Pancreas (tissue), 10 donors: ENCODE data around the gene TUBB3. TPM values are rescaled to one million over a fixed set of nuclear protein-coding genes. Genes with fewer than 3 reads are reported as not detected.

ENCODE experiments used
- ATAC-seq, 4 donors: fragments of 200-7000 bp; cut with Tn5 transposase; one replicate each; pipeline versions ENCODE4 v1.8.0 to v1.9.1; 2020; ENCODE audit warnings: mild to moderate bottlenecking in 4 of 4, moderate library complexity in 4 of 4
- DNase-seq, 6 donors: peaks; one replicate each; pipeline ENCODE4 v3.0.0-alpha.2; 2020
- FAIRE-seq: peaks from 2 replicates; lab custom pipeline; 2012; peaks lifted over from hg19 to GRCh38; lab: Jason Lieb, UNC
- H3K27ac ChIP-seq, 4 donors: fragments of 200-600 bp; sonication (generic); 1 replicate in 3 of 4; 2 replicates in 1 of 4; pipeline versions ENCODE4 v1.5.0 to v1.8.0; 2020
- H3K27me3 ChIP-seq, 4 donors: fragments of 200-600 bp; one replicate each; pipeline ENCODE4 v1.8.0; 2021
- H3K36me3 ChIP-seq, 3 donors: fragments of 200-600 bp; sonication (generic) in 1 of 3; one replicate each; pipeline versions ENCODE4 v1.5.0 to v1.8.0; 2020 to 2021
- H3K4me1 ChIP-seq, 3 donors: fragments of 200-600 bp; one replicate each; pipeline ENCODE4 v1.8.0; 2021
- H3K4me3 ChIP-seq, 4 donors: fragments of 200-600 bp; sonication (generic) in 2 of 4; one replicate each; pipeline versions ENCODE4 v1.5.0 to v1.8.0; 2020 to 2021
- H3K9me3 ChIP-seq, 4 donors: fragments of 200-600 bp; one replicate each; pipeline ENCODE4 v1.8.0; 2021
- WGBS, 2 donors: extraction: QIAGEN DNeasy Blood & Tissue Kit; methylation state at CpG; one replicate each; pipeline ENCODE4 v1.1.7; 2013; 5-methylcytosine and 5-hydroxymethylcytosine counted together
- intact Hi-C, 3 donors: fragments of 100-400 bp; cut with DNase I; formaldehyde crosslinking; loops; one replicate each; pipeline versions ENCODE4 v1.11.1 to v1.14.2; 2022
- polyA plus RNA-seq, 2 donors: library from polyadenylated mRNA; stranded (reverse); fragments of 200-250 nt; gene quantifications; one replicate each; pipeline ENCODE4 v1.2.3, GENCODE V29; 2013
- total RNA-seq, 6 donors: library from RNA; stranded (reverse); fragmentation: NEBNext Ultra II Directional in 4 of 6; extraction: Animal tissue kit (Norgen Biotek cat#: 25700) in 4 of 6; gene quantifications; one replicate each; pipeline versions ENCODE4 v1.2.1 to v1.2.4, GENCODE V29; 2021 to 2023
- TF ChIP-seq, protein P1 (sequence below), 4 donors: fragments of 200-600 bp; sonication (generic) in 3 of 4; IDR thresholded peaks; one replicate each; pipeline versions ENCODE4 v1.5.0 to v1.8.0; 2021; ENCODE audit warnings: antibody characterized with exemption in 4 of 4
- donor health status: healthy with polysubstance abuse.
- donor health status: DM: no; HTN: no; CAD: no; lungs with moderate emphysema.
- donor health status: DM: no; HTN: no; CAD: no.
- donor health status: control.
- donor health status: control.
- donor health status: Bipolar disorder and iron deficiency.
- donor health status: DM: yes; HTN: yes; CAD: no.
- donor health status: DM: no; HTN: no; CAD: no.
- donor health status: DM: no; HTN: no; CAD: no.
- donor health status: DM: yes; HTN: yes; CAD: no.

The TUBB3 gene
- total and polyA plus RNA-seq, 8 donors: 0.37 to 25.4 (median 1.8) TPM

DNA sequence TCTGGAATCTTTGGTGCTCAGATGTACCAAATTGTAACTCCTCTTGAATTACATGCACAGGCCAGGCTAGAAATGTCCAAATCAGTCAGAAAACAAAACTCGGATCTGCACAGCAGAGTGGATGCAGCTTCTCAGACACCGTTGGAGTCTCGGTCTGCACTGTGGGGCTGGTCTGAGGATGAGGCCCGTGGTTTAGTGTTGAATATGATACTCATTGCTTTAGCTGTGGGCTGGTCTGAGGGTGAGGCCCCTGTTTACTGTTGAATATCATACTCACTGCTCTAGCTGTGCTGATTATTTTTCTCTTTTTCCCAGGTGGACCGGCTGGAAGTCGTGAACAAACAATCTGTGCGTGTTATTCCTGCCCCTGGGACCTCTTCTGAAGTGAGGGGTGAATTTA is 61.1 kb downstream of the TUBB3 start:
- intact Hi-C loops: no loop called here
- no peak for FAIRE-seq
- TF ChIP-seq, protein P1, sequence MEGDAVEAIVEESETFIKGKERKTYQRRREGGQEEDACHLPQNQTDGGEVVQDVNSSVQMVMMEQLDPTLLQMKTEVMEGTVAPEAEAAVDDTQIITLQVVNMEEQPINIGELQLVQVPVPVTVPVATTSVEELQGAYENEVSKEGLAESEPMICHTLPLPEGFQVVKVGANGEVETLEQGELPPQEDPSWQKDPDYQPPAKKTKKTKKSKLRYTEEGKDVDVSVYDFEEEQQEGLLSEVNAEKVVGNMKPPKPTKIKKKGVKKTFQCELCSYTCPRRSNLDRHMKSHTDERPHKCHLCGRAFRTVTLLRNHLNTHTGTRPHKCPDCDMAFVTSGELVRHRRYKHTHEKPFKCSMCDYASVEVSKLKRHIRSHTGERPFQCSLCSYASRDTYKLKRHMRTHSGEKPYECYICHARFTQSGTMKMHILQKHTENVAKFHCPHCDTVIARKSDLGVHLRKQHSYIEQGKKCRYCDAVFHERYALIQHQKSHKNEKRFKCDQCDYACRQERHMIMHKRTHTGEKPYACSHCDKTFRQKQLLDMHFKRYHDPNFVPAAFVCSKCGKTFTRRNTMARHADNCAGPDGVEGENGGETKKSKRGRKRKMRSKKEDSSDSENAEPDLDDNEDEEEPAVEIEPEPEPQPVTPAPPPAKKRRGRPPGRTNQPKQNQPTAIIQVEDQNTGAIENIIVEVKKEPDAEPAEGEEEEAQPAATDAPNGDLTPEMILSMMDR (IDR thresholded peaks at IDR 0.05): no peak
- H3K4me1 ChIP-seq: no peaks in the 10 kb centered on the region
- H3K27me3 ChIP-seq: no peaks in the 10 kb centered on the region
- no peak for ATAC-seq
- 94 to 97% methylated on average over 7 of the region's 7 CpGs for WGBS, 2 donors
- no peak overlapping the region for H3K27ac ChIP-seq
- no peak for DNase-seq
- no peaks in the 10 kb centered on the region for H3K9me3 ChIP-seq
- no peak overlapping the region for H3K4me3 ChIP-seq
- H3K36me3 ChIP-seq: peaks cover 3 to 26% (median 12%) of the 10 kb centered on the region in 3 donors

DNA sequence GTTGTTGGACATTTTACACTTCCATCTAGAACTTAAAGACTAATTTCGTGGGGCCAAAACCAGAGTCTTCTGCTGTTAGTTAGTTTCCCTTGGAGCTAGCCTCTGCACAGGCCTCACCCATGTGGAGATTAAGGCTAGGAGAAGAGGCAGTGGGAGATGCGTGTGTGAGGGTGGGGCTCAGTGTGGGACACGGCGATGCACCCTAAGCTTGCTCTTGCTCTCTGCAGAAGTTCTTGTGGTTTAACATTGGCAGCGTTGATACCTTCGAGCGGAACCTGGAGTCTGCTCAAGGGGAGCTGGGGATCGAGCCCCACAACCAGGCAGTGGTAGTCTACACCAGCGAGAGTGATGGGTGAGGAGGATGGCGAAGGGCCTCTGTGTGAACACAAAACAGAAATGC is 62.1 kb downstream of the TUBB3 start:
- Histone ChIP-seq H3K4me3 (no peak overlapping the region), H3K27ac (no peak overlapping the region), H3K4me1 (no peaks in the 10 kb centered on the region), H3K27me3 (no peaks in the 10 kb centered on the region), H3K9me3 (no peaks in the 10 kb centered on the region), H3K36me3 (peaks cover 3 to 26% (median 12%) of the 10 kb centered on the region in 3 donors)
- FAIRE-seq (no peak), DNase-seq (no peak), ATAC-seq (no peak)
- TF ChIP-seq, protein P1 (IDR thresholded peaks at IDR 0.05): no peak
- 93 to 95% methylated on average over 10 of the region's 10 CpGs for whole genome bisulfite sequencing, 2 donors
- intact Hi-C loops: no loop called here

Other genes with a start within 250 kb of the TUBB3 start
- gene CDK10, start 236.7 kb upstream of the TUBB3 start, total RNA-seq: 10 to 100 TPM; 33.7 to 92.7 (median 51.3) TPM
- gene CDK10, start 236.7 kb upstream of the TUBB3 start, polyA plus RNA-seq: 100 to 1,000 TPM; 224 to 253 TPM
- gene SPATA2L, start 221.6 kb upstream of the TUBB3 start, total RNA-seq: 10 to 100 TPM in 4 of 6 donors, 1 to 10 TPM in 2; 9.2 to 22.3 (median 11.1) TPM
- gene SPATA2L, start 221.6 kb upstream of the TUBB3 start, polyA plus RNA-seq: 10 to 100 TPM; 14.8 to 16.6 TPM
- gene VPS9D1, start 202.4 kb upstream of the TUBB3 start, total RNA-seq: 1 to 10 TPM; 3.9 to 7.5 (median 5.6) TPM
- gene VPS9D1, start 202.4 kb upstream of the TUBB3 start, polyA plus RNA-seq: 10 to 100 TPM; 27.3 to 30.1 TPM
- 10 to 100 TPM in 4 of 6 donors, 1 to 10 TPM in 2; 7.9 to 18.7 (median 10.7) TPM for gene ZNF276, start 201.8 kb upstream of the TUBB3 start, total RNA-seq
- gene ZNF276, start 201.8 kb upstream of the TUBB3 start, polyA plus RNA-seq: 10 to 100 TPM; 29.1 to 49.3 TPM
- 1 to 10 TPM in 5 of 6 donors, under 1 TPM in 1; 0.51 to 3.0 (median 2.1) TPM for gene FANCA, start 106.7 kb upstream of the TUBB3 start, total RNA-seq
- gene FANCA, start 106.7 kb upstream of the TUBB3 start, polyA plus RNA-seq: 1 to 10 TPM; 3.7 to 5.7 TPM
- 1 to 10 TPM; 1.6 to 3.8 (median 2.6) TPM for gene SPIRE2, start 94.9 kb upstream of the TUBB3 start, total RNA-seq
- 10 to 100 TPM in 1 of 2 donors, 1 to 10 TPM in 1; 6.7 to 11.5 TPM for gene SPIRE2, start 94.9 kb upstream of the TUBB3 start, polyA plus RNA-seq
- gene TCF25, start 49.8 kb upstream of the TUBB3 start, total RNA-seq: 100 to 1,000 TPM in 3 of 6 donors, 10 to 100 TPM in 3; 81.0 to 119 (median 100) TPM
- 100 to 1,000 TPM; 193 to 250 TPM for gene TCF25, start 49.8 kb upstream of the TUBB3 start, polyA plus RNA-seq
- gene MC1R, start 4.5 kb upstream of the TUBB3 start, total RNA-seq: 1 to 10 TPM; 1.1 to 3.3 (median 1.6) TPM
- gene MC1R, start 4.5 kb upstream of the TUBB3 start, polyA plus RNA-seq: 10 to 100 TPM in 1 of 2 donors, 1 to 10 TPM in 1; 9.4 to 14.3 TPM
- gene DEF8, start 25.4 kb downstream of the TUBB3 start, total RNA-seq: 10 to 100 TPM; 23.1 to 41.0 (median 27.5) TPM
- gene DEF8, start 25.4 kb downstream of the TUBB3 start, polyA plus RNA-seq: 10 to 100 TPM; 68.8 to 72.2 TPM
- 10 to 100 TPM in 2 of 6 donors, 1 to 10 TPM in 4; 7.3 to 12.9 (median 9.7) TPM for gene DBNDD1, start 96.1 kb downstream of the TUBB3 start, total RNA-seq
- 1 to 10 TPM; 6.2 to 8.9 TPM for gene DBNDD1, start 96.1 kb downstream of the TUBB3 start, polyA plus RNA-seq
- gene PRDM7, start 154.0 kb downstream of the TUBB3 start, total RNA-seq: not detected
- gene PRDM7, start 154.0 kb downstream of the TUBB3 start, polyA plus RNA-seq: not detected